Astrocyte of the spinal cord (primary cell): Measurements from ENCODE around the gene CDK6.

Source experiments
- DNase-seq: peaks from one replicate; pipeline ENCODE4 v3.0.0; 2011; ENCODE audit warnings: low read depth, low spot score
- H3K4me3 ChIP-seq: 2 replicates; pipeline ENCODE4 v1.5.1; 2011; ENCODE audit warnings: low read depth, mild to moderate bottlenecking, low read length, moderate library complexity
- CTCF ChIP-seq: IDR thresholded peaks from 2 replicates; pipeline ENCODE4 v1.5.1; 2012; ENCODE audit warnings: low read depth, mild to moderate bottlenecking, low read length, inconsistent platforms
- in situ Hi-C: cut with HindIII; loops from 2 replicates; pipeline ENCODE4 v1.10.0; 2017; ENCODE audit warnings: low sequenced_read_pairs

The CDK6 gene

GRCh38 chr7:92835261-92835850 is 1.0 kb downstream of the CDK6 start:
- no peak for TF ChIP-seq CTCF
- H3K4me3 ChIP-seq: peak overlapping the region; percentile 93
- peak; percentile 77 for DNase-seq
- in situ Hi-C loops: no loop called here

GRCh38 chr7:92834507-92835260 is 1.7 kb downstream of the CDK6 start:
- DNase-seq: no peak
- in situ Hi-C loops: no loop called here
- H3K4me3 ChIP-seq: peak overlapping the region; percentile 93
- no peak for TF ChIP-seq CTCF

- in situ Hi-C loops: no loop called here
- TF ChIP-seq CTCF: peak; percentile 32
- peak; percentile 81 for DNase-seq
- H3K4me3 ChIP-seq: peak overlapping the region; percentile 93
These were observed 2.4 kb downstream of the CDK6 start for GRCh38 chr7:92833766-92834506.

- DNase-seq: peak; percentile 81
- H3K4me3 ChIP-seq: peak overlapping the region; percentile 93
- peak; percentile 84 for TF ChIP-seq CTCF
- in situ Hi-C loops: no loop called here
These were observed 3.2 kb downstream of the CDK6 start for GRCh38 chr7:92833024-92833765.

- DNase-seq: no peak
- in situ Hi-C loops: no loop called here
- no peak for TF ChIP-seq CTCF
- H3K4me3 ChIP-seq: peak overlapping the region; percentile 93
These were observed 3.8 kb downstream of the CDK6 start for GRCh38 chr7:92832534-92833023.
